CD4-positive, alpha-beta T cell (primary cell): ENCODE results near the gene DPEP2. TPM values are rescaled to one million over a fixed set of nuclear protein-coding genes. Genes with fewer than 3 reads are reported as not detected.

Experiments used
- ATAC-seq: fragments of 200-7000 bp; cut with Tn5 transposase; one replicate; pipeline ENCODE4 v1.10.0; 2022; ENCODE audit warnings: mild to moderate bottlenecking; ENCODE audit not compliant: poor library complexity
- CTCF ChIA-PET: fragments of 350-600 bp; sonication (Branson Sonifier 250); formaldehyde crosslinking; loops from one replicate; lab custom pipeline; 2021; ENCODE audit warnings: antibody characterized with exemption, inconsistent platforms; lab: Charles Lee
- POLR2A ChIA-PET: fragments of 350-600 bp; sonication (Branson Sonifier 250); formaldehyde crosslinking; loops from one replicate; lab custom pipeline; 2021; ENCODE audit warnings: antibody characterized with exemption, inconsistent platforms; lab: Charles Lee
- DNase-seq, 14 experiments: peaks; one replicate each; pipeline ENCODE4 v3.0.0-alpha.2; 2013 to 2020; ENCODE audit warnings: mixed read lengths in 2 of 14
- H3K27ac ChIP-seq, 2 donors: one replicate each; pipeline versions ENCODE4 v1.5.1 to v1.7.0; 2013; ENCODE audit warnings: low read length in 2 of 2, low read depth in 1 of 2, mild to moderate bottlenecking in 1 of 2
- H3K27me3 ChIP-seq, 2 experiments: 1 replicate in 1 of 2; 2 replicates in 1 of 2; pipeline versions ENCODE4 v1.6.1 to v1.7.0; 2013; ENCODE audit warnings: low read length in 2 of 2, control low read depth in 1 of 2, mild to moderate bottlenecking in 1 of 2, moderate library complexity in 1 of 2; ENCODE audit not compliant: insufficient read depth in 2 of 2, control insufficient read depth in 1 of 2
- H3K36me3 ChIP-seq: one replicate; pipeline ENCODE4 v1.6.1; 2013; ENCODE audit warnings: low read length, control low read depth; ENCODE audit not compliant: insufficient read depth
- H3K4me1 ChIP-seq: one replicate; pipeline ENCODE4 v1.6.1; 2013; ENCODE audit warnings: low read length, control low read depth; ENCODE audit not compliant: insufficient read depth
- H3K4me3 ChIP-seq: one replicate; pipeline ENCODE4 v1.5.1; 2013; ENCODE audit warnings: mild to moderate bottlenecking, low read length, moderate library complexity
- H3K9me3 ChIP-seq, 2 experiments: 1 replicate in 1 of 2; 2 replicates in 1 of 2; pipeline versions ENCODE4 v1.6.1 to v1.7.0; 2013; ENCODE audit warnings: low read length in 2 of 2, mild to moderate bottlenecking in 2 of 2, control low read depth in 1 of 2, moderate library complexity in 1 of 2; ENCODE audit not compliant: control insufficient read depth in 1 of 2, insufficient read depth in 1 of 2
- H3K27ac Mint-ChIP-seq: one replicate; pipeline ENCODE4 v1.8.0; 2020; ENCODE audit warnings: mixed read lengths
- H3K27me3 Mint-ChIP-seq: one replicate; pipeline ENCODE4 v1.8.0; 2021; ENCODE audit warnings: mixed read lengths
- H3K36me3 Mint-ChIP-seq: one replicate; pipeline ENCODE4 v1.8.0; 2021; ENCODE audit warnings: low read depth, mixed read lengths
- H3K4me1 Mint-ChIP-seq: one replicate; pipeline ENCODE4 v1.8.0; 2021; ENCODE audit warnings: low read depth, mixed read lengths
- H3K4me3 Mint-ChIP-seq: one replicate; pipeline ENCODE4 v1.8.0; 2020; ENCODE audit warnings: mild to moderate bottlenecking, mixed read lengths
- H3K9me3 Mint-ChIP-seq: one replicate; pipeline ENCODE4 v1.8.0; 2020; ENCODE audit warnings: mixed read lengths
- CTCF ChIP-seq: fragments of 200-600 bp; IDR thresholded peaks from one replicate; pipeline ENCODE4 v1.8.0; 2022; ENCODE audit warnings: antibody characterized with exemption, mild to moderate bottlenecking
- intact Hi-C, 2 experiments: fragments of 100-400 bp; cut with DNase I in 1 of 2; cut with micrococcal nuclease in 1 of 2; formaldehyde crosslinking; loops; one replicate each; pipeline versions ENCODE4 v1.15.1 to v1.9.0; 2023 to 2025; cut with DNase I, micrococcal nuclease
- total RNA-seq, 174 experiments: library from RNA in 2 of 174; stranded (reverse) in 2 of 174; gene quantifications; one replicate each; pipeline ENCODE4 v1.2.3 and lab custom pipeline; 2021 to 2026

DPEP2 gene
- total RNA-seq, 2 experiments from 2014 or later, result 42.2 to 43.5 TPM

GRCh38 chr16:67959536-67960329 lies 39.6 kb downstream of the DPEP2 start:
- ATAC-seq (no peak), DNase-seq (no peak)
- no peak overlapping the region for H3K4me3 Mint-ChIP-seq
- CTCF ChIA-PET, result no interaction called here
- TF ChIP-seq CTCF, result no peak
- H3K27ac ChIP-seq, result no peak overlapping the region
- no peaks in the 10 kb centered on the region for H3K9me3 ChIP-seq
- POLR2A ChIA-PET, result interaction anchor here (1.0 kb wide), 1 partner anchor 24 kb away, joined by 5 read pairs; no protein-coding TSS in a partner anchor
- H3K27me3 Mint-ChIP-seq, result no peaks in the 10 kb centered on the region
- H3K36me3 Mint-ChIP-seq, result peaks cover 28% of the 10 kb centered on the region
- no peaks in the 10 kb centered on the region for H3K27me3 ChIP-seq
- H3K4me3 ChIP-seq, result no peak overlapping the region
- H3K27ac Mint-ChIP-seq, result no peak overlapping the region
- intact Hi-C loops, result no loop called here
- peaks cover 19% of the 10 kb centered on the region for H3K36me3 ChIP-seq
- H3K9me3 Mint-ChIP-seq, result no peaks in the 10 kb centered on the region
- no peaks in the 10 kb centered on the region for H3K4me1 Mint-ChIP-seq
- H3K4me1 ChIP-seq, result no peaks in the 10 kb centered on the region

- no peak for ATAC-seq
- no peaks in the 10 kb centered on the region for H3K27me3 Mint-ChIP-seq
- no peak overlapping the region for H3K4me3 Mint-ChIP-seq
- Histone ChIP-seq H3K4me1 (no peaks in the 10 kb centered on the region), H3K27me3 (no peaks in the 10 kb centered on the region), H3K4me3 (no peak overlapping the region), H3K9me3 (no peaks in the 10 kb centered on the region), H3K36me3 (peaks cover 26% of the 10 kb centered on the region), H3K27ac (no peak overlapping the region)
- no peaks in the 10 kb centered on the region for H3K9me3 Mint-ChIP-seq
- intact Hi-C loops, result no loop called here
- H3K27ac Mint-ChIP-seq, result no peak overlapping the region
- peaks cover 24% of the 10 kb centered on the region for H3K36me3 Mint-ChIP-seq
- ChIA-PET POLR2A (no interaction called here), CTCF (no interaction called here)
- TF ChIP-seq CTCF, result no peak
- no peak for DNase-seq
- no peaks in the 10 kb centered on the region for H3K4me1 Mint-ChIP-seq
These were observed 41.7 kb downstream of the DPEP2 start for GRCh38 chr16:67957622-67958021.

GRCh38 chr16:67954421-67955196 lies 44.7 kb downstream of the DPEP2 start:
- Histone ChIP-seq H3K9me3 (no peaks in the 10 kb centered on the region), H3K27me3 (no peaks in the 10 kb centered on the region), H3K4me1 (no peaks in the 10 kb centered on the region), H3K27ac (no peak overlapping the region), H3K4me3 (no peak overlapping the region), H3K36me3 (peaks cover 35% of the 10 kb centered on the region)
- Mint-ChIP-seq H3K27me3 (no peaks in the 10 kb centered on the region), H3K9me3 (no peaks in the 10 kb centered on the region), H3K4me1 (no peaks in the 10 kb centered on the region), H3K4me3 (no peak overlapping the region), H3K27ac (no peak overlapping the region), H3K36me3 (peaks cover 16% of the 10 kb centered on the region)
- ChIA-PET POLR2A (no interaction called here), CTCF (no interaction called here)
- TF ChIP-seq CTCF, result no peak
- intact Hi-C loops, result no loop called here
- ATAC-seq (no peak), DNase-seq (no peak)
